HG03457 (cell line): ENCODE data around the gene RASSF4.

ENCODE experiments used
- ATAC-seq: cut with Tn5 transposase; IDR thresholded peaks from one replicate; pipeline ENCODE4 v1.9.1; 2021; ENCODE audit warnings: moderate number of reproducible peaks; ENCODE audit not compliant: unreplicated experiment

Gene RASSF4

GRCh38 chr10:44961931-44962750, 2.5 kb downstream of the RASSF4 start:
- no peak for ATAC-seq

GRCh38 chr10:44962870-44963738, 3.5 kb downstream of the RASSF4 start:
- ATAC-seq = no peak

GRCh38 chr10:44963772-44964633, 4.4 kb downstream of the RASSF4 start:
- no peak for ATAC-seq

- ATAC-seq = no peak
Measured at GRCh38 chr10:44965104-44965503, 5.5 kb downstream of the RASSF4 start.

GRCh38 chr10:44965651-44966097, 6.1 kb downstream of the RASSF4 start:
- ATAC-seq = peak; percentile 43

GRCh38 chr10:44966129-44966815, 6.7 kb downstream of the RASSF4 start:
- peak; percentile 34 for ATAC-seq

- no peak for ATAC-seq
Measured at GRCh38 chr10:44966816-44967509, 7.4 kb downstream of the RASSF4 start.

GRCh38 chr10:44967616-44968015, 8.0 kb downstream of the RASSF4 start:
- ATAC-seq = no peak

- no peak for ATAC-seq
Measured at GRCh38 chr10:44968091-44968490, 8.5 kb downstream of the RASSF4 start.

GRCh38 chr10:44968500-44969400, 9.1 kb downstream of the RASSF4 start:
- no peak for ATAC-seq

GRCh38 chr10:44969854-44970253, 10.3 kb downstream of the RASSF4 start:
- no peak for ATAC-seq

- no peak for ATAC-seq
Measured at GRCh38 chr10:44970812-44971395, 11.3 kb downstream of the RASSF4 start.

- ATAC-seq = no peak
Measured at GRCh38 chr10:44971434-44971833, 11.8 kb downstream of the RASSF4 start.

- no peak for ATAC-seq
Measured at GRCh38 chr10:44971935-44972757, 12.5 kb downstream of the RASSF4 start.

- no peak for ATAC-seq
Measured at GRCh38 chr10:44972874-44973306, 13.3 kb downstream of the RASSF4 start.

GRCh38 chr10:44973323-44974081, 13.9 kb downstream of the RASSF4 start:
- no peak for ATAC-seq
